SU-DHL-6 (cell line): ENCODE results near the gene OXSR1.

Experiments
- H2AFZ ChIP-seq: fragments of 200-600 bp; sonication (generic); 2 replicates; pipeline ENCODE4 v1.6.1; 2014; ENCODE audit warnings: low read depth, mild to moderate bottlenecking, moderate library complexity, mixed read lengths, antibody characterized with exemption, low read length; ENCODE audit not compliant: severe bottlenecking
- H3F3A ChIP-seq: fragments of 200-600 bp; shearing (Covaris generic); 2 replicates; pipeline ENCODE4 v1.6.0; 2016; ENCODE audit warnings: antibody characterized with exemption, mild to moderate bottlenecking; ENCODE audit not compliant: insufficient read depth
- H3K27ac ChIP-seq: fragments of 200-600 bp; sonication (generic); 2 replicates; pipeline ENCODE4 v1.5.1; 2016; ENCODE audit warnings: low read depth, mild to moderate bottlenecking, low read length, moderate library complexity, mixed read lengths
- H3K27me3 ChIP-seq: fragments of 200-600 bp; sonication (generic), shearing (Covaris generic); 2 replicates; pipeline ENCODE4 v1.6.0; 2014; ENCODE audit warnings: mild to moderate bottlenecking, low read length
- H3K36me3 ChIP-seq: fragments of 200-600 bp; sonication (generic); 2 replicates; pipeline ENCODE4 v1.6.1; 2014; ENCODE audit warnings: mild to moderate bottlenecking, low read length, mixed read lengths
- H3K4me2 ChIP-seq: fragments of 300-600, 200-600 bp; shearing (Covaris generic), sonication (generic); 2 replicates; pipeline ENCODE4 v1.6.0; 2014; ENCODE audit warnings: low read length, low read depth, mild to moderate bottlenecking; ENCODE audit not compliant: poor library complexity, severe bottlenecking
- H3K4me3 ChIP-seq: fragments of 200-600 bp; sonication (generic); 2 replicates; pipeline ENCODE4 v1.5.1; 2014; ENCODE audit warnings: antibody characterized with exemption, low read length, mild to moderate bottlenecking, mixed read lengths; ENCODE audit not compliant: insufficient read depth, poor library complexity, severe bottlenecking
- H3K79me2 ChIP-seq: fragments of 200-600 bp; sonication (generic); 2 replicates; pipeline ENCODE4 v1.6.1; 2014; ENCODE audit warnings: mild to moderate bottlenecking, low read length, moderate library complexity; ENCODE audit not compliant: insufficient read depth
- H3K9ac ChIP-seq: fragments of 200-600 bp; sonication (generic); 2 replicates; pipeline ENCODE4 v1.7.0; 2014; ENCODE audit warnings: mild to moderate bottlenecking, low read length
- H3K9me2 ChIP-seq: fragments of 200-600 bp; sonication (generic); replicated peaks from 2 replicates; pipeline ENCODE4 v1.6.1; 2014; ENCODE audit warnings: low read length; ENCODE audit not compliant: insufficient read depth
- H3K9me3 ChIP-seq: fragments of 200-600 bp; sonication (generic); 2 replicates; pipeline ENCODE4 v1.6.1; 2014; ENCODE audit warnings: low read length, mixed read lengths; ENCODE audit not compliant: insufficient read depth
- H4K20me1 ChIP-seq: fragments of 200-600 bp; sonication (generic); 2 replicates; pipeline ENCODE4 v1.6.1; 2014; ENCODE audit warnings: low read depth, mild to moderate bottlenecking, antibody characterized with exemption, low read length, moderate library complexity, mixed read lengths
- CTCF ChIP-seq: fragments of 200-600 bp; sonication (generic); IDR thresholded peaks from one replicate; pipeline ENCODE4 v1.5.1; 2017; ENCODE audit warnings: antibody characterized with exemption, mild to moderate bottlenecking, low read length, moderate library complexity; ENCODE audit not compliant: insufficient read depth, poor library complexity, severe bottlenecking
- EZH2phosphoT487 ChIP-seq: fragments of 200-600 bp; sonication (generic), shearing (Covaris generic); conservative IDR thresholded peaks from 2 replicates; pipeline ENCODE4 v1.6.1; 2018; ENCODE audit warnings: mild to moderate bottlenecking, antibody characterized with exemption, low read length, moderate library complexity, mixed read lengths

Gene OXSR1

GRCh38 chr3:38124324-38125122 lies 40.8 kb upstream of the OXSR1 start:
- no peaks in the 10 kb centered on the region for H3K9me3 ChIP-seq
- H3K4me3 ChIP-seq: no peak overlapping the region
- H2AFZ ChIP-seq: no peak overlapping the region
- H3K27ac ChIP-seq: no peak overlapping the region
- H3K79me2 ChIP-seq: no peaks in the 10 kb centered on the region
- TF ChIP-seq CTCF: no peak
- TF ChIP-seq EZH2phosphoT487: no peak
- H3K9me2 ChIP-seq: no peaks in the 10 kb centered on the region
- peaks cover 9% of the 10 kb centered on the region; the same call in 1 of the 2 replicates for H3K36me3 ChIP-seq
- no peak overlapping the region for H3K4me2 ChIP-seq
- H3K9ac ChIP-seq: no peak overlapping the region
- H3K27me3 ChIP-seq: no peaks in the 10 kb centered on the region
- no peaks in the 10 kb centered on the region for H4K20me1 ChIP-seq
- no peaks in the 10 kb centered on the region for H3F3A ChIP-seq

DNA sequence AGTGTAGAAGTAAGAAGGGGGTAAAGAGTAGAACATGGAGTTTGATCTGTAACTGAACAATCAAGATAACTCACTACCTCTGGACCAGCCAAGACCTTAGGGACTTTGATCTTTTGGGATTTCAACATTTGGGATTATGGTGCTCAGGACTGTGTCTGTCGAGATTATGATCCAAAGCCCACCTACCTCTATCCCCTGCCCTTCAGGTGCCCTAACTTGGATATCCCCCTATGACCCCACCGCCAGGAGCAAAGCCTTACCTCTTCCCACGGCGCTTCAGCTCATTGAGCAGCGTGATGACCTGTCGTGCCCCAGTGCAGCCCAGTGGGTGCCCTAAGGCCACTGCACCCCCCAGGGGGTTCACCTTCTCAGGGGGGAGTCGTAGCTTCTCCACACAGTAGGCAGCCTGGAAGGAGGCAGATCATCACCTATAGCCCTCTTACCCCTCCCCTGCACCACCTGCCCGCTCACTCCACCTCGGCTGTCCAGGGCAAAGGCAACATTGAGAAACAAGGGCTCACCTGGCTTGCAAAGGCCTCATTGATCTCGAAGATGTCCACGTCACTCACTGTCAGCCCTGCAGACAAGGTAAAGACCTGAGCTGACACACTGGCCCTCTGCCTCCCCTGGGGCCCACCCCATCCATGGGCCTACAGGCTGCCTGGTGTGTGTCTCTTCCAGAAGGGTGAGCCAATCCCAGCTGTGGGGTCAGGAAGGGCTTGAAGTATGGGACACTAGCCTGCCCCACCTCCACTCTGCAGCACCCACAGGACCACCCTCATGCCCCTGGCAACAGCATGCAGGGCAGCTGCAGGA lies 39.8 kb upstream of the OXSR1 start:
- no peak for TF ChIP-seq EZH2phosphoT487

GRCh38 chr3:38126121-38126892 lies 39.0 kb upstream of the OXSR1 start:
- Histone ChIP-seq H3K4me3 (no peak overlapping the region), H3K27ac (no peak overlapping the region), H3K79me2 (no peaks in the 10 kb centered on the region), H3K27me3 (no peaks in the 10 kb centered on the region), H4K20me1 (no peaks in the 10 kb centered on the region), H3F3A (no peaks in the 10 kb centered on the region), H3K4me2 (no peak overlapping the region), H2AFZ (no peak overlapping the region), H3K9ac (no peak overlapping the region), H3K36me3 (peaks cover 9% of the 10 kb centered on the region; the same call in 1 of the 2 replicates), H3K9me3 (no peaks in the 10 kb centered on the region), H3K9me2 (no peaks in the 10 kb centered on the region)
- TF ChIP-seq CTCF (no peak), EZH2phosphoT487 (no peak)

More for the DNA sequence above, 39.8 kb upstream of the OXSR1 start:
- no peaks in the 10 kb centered on the region for H3K9me3 ChIP-seq
- no peak overlapping the region for H3K4me2 ChIP-seq
- no peaks in the 10 kb centered on the region for H3K9me2 ChIP-seq
- H3F3A ChIP-seq: no peaks in the 10 kb centered on the region
- H4K20me1 ChIP-seq: no peaks in the 10 kb centered on the region
- H3K27me3 ChIP-seq: no peaks in the 10 kb centered on the region
- H3K9ac ChIP-seq: no peak overlapping the region
- no peaks in the 10 kb centered on the region for H3K79me2 ChIP-seq
- H3K4me3 ChIP-seq: no peak overlapping the region
- H2AFZ ChIP-seq: no peak overlapping the region
- peaks cover 9% of the 10 kb centered on the region; the same call in 1 of the 2 replicates for H3K36me3 ChIP-seq
- H3K27ac ChIP-seq: no peak overlapping the region
